ENCODE data around the gene OSTN.
"Not testable (repeated sequence)": the region's sequence is repeated elsewhere in the genome, so short reads cannot be mapped to it uniquely, and the experiment has no call there.

The OSTN gene

GRCh38 chr3:191198932-191199331 is at the start of gene OSTN:
TSS of gene OSTN (plus strand) at chr3:191199241. CDS start at chr3:191212533, 13,292 bp downstream.
- no peak for DNase-seq

- DNase-seq = no peak
Observed at GRCh38 chr3:191151653-191152052, 47.4 kb upstream of the OSTN start.

GRCh38 chr3:191154827-191155226 is 44.2 kb upstream of the OSTN start:
- DNase-seq = no peak

- no peak for DNase-seq
Observed at GRCh38 chr3:191158247-191158646, 40.8 kb upstream of the OSTN start.

- no peak for DNase-seq
Observed at GRCh38 chr3:191158815-191159214, 40.2 kb upstream of the OSTN start.

- DNase-seq = no peak
Observed at GRCh38 chr3:191165802-191166201, 33.2 kb upstream of the OSTN start.

GRCh38 chr3:191166368-191166767 is 32.7 kb upstream of the OSTN start:
- DNase-seq = no peak

GRCh38 chr3:191169566-191169965 is 29.5 kb upstream of the OSTN start:
- no peak for DNase-seq

GRCh38 chr3:191170097-191170496 is 28.9 kb upstream of the OSTN start:
- no peak for DNase-seq

GRCh38 chr3:191175102-191175501 is 23.9 kb upstream of the OSTN start:
- DNase-seq = no peak

- no peak for DNase-seq
Observed at GRCh38 chr3:191176038-191176785, 22.8 kb upstream of the OSTN start.

GRCh38 chr3:191185382-191185781 is 13.7 kb upstream of the OSTN start:
- DNase-seq = not testable (repeated sequence)

- DNase-seq = not testable (repeated sequence)
Observed at GRCh38 chr3:191188246-191188645, 10.8 kb upstream of the OSTN start.

- not testable (repeated sequence) for DNase-seq
Observed at GRCh38 chr3:191192270-191192669, 6.8 kb upstream of the OSTN start.

GRCh38 chr3:191192941-191193340 is 6.1 kb upstream of the OSTN start:
- DNase-seq = no peak

GRCh38 chr3:191197761-191198306 is 1.2 kb upstream of the OSTN start:
- no peak for DNase-seq

- DNase-seq = no peak
Observed at GRCh38 chr3:191198480-191198879, 561 bp upstream of the OSTN start.

- no peak for DNase-seq
Observed at GRCh38 chr3:191210032-191210431, 11.0 kb downstream of the OSTN start.

- no peak for DNase-seq
Observed at GRCh38 chr3:191216510-191216909, 17.5 kb downstream of the OSTN start.

- DNase-seq = no peak
Observed at GRCh38 chr3:191217301-191217700, 18.3 kb downstream of the OSTN start.

- no peak for DNase-seq
Observed at GRCh38 chr3:191220908-191221307, 21.9 kb downstream of the OSTN start.

GRCh38 chr3:191221638-191222037 is 22.6 kb downstream of the OSTN start:
- no peak for DNase-seq

GRCh38 chr3:191227541-191227940 is 28.5 kb downstream of the OSTN start:
- DNase-seq = no peak

GRCh38 chr3:191234216-191234615 is 35.2 kb downstream of the OSTN start:
- DNase-seq = no peak

Measured in GF-D8 (cell line).